Measurements from ENCODE around the gene CARNS1. TPM values are rescaled to one million over a fixed set of nuclear protein-coding genes. Genes with fewer than 3 reads are reported as not detected.

Gene CARNS1
- total and polyA plus RNA-seq, 10 of the 15 experiments (the other 5 are each of a cell fraction or from before 2014, with no cell fraction given): 0.02 to 0.14 (median 0.10) TPM; not detected in 3

GRCh38 chr11:67411785-67412152 lies 3.7 kb upstream of the CARNS1 start:
- Histone ChIP-seq H3K36me3 (ENCODE audit: control insufficient read depth in 2 of 2, insufficient read depth in 2 of 2, low read length in 1 of 2) (no peaks in the 10 kb centered on the region), H4K20me1 (ENCODE audit: control insufficient read depth, insufficient read depth) (no peaks in the 10 kb centered on the region), H3K27ac (ENCODE audit: control insufficient read depth, insufficient read depth) (no peak overlapping the region), H3K4me1 (ENCODE audit: control insufficient read depth, insufficient read depth, low read length) (peaks cover 41% of the 10 kb centered on the region), H3K27me3 (replicated peaks in 1 of 2; ENCODE audit: control insufficient read depth in 2 of 2, insufficient read depth in 2 of 2, low read length in 1 of 2) (peaks cover 0 to 5% of the 10 kb centered on the region in 2 experiments; a peak in 3 of 4 replicates), H3K79me2 (ENCODE audit: control insufficient read depth, insufficient read depth, low read length) (peaks cover 3% of the 10 kb centered on the region), H3K4me3 (no peak overlapping the region), H3K4me2 (ENCODE audit: control insufficient read depth, insufficient read depth) (no peak overlapping the region), H2AFZ (ENCODE audit: control insufficient read depth, low read depth, low read length) (no peak overlapping the region), H3K9ac (ENCODE audit: control insufficient read depth, insufficient read depth, low read length) (no peak overlapping the region), H3K9me3 (replicated peaks; ENCODE audit: control insufficient read depth, insufficient read depth, low read length) (no peaks in the 10 kb centered on the region)
- POLR2A ChIA-PET: interaction anchor here (1.1 to 2.8 kb wide), 4 partner anchors 8 to 54 kb away, joined by 3 to 16 read pairs (median 8); partner anchors contain the start of genes PPP1CA and TBC1D10C
- BruUV-seq (replicated peaks): no TSS peak
- ATAC-seq (peak; percentile 22), FAIRE-seq (peak; percentile 38), DNase-seq (ENCODE audit: low read depth, low spot score) (no peak)
- RAD21 ChIA-PET (ENCODE audit: unreplicated experiment): interaction anchor here (1.6 to 3.0 kb wide), 2 partner anchors 10 to 59 kb away, joined by 5 to 12 read pairs; partner anchors contain the start of genes POLD4 and PPP1CA
- CTCF ChIA-PET: interaction anchor here (1.3 to 2.4 kb wide), 2 partner anchors 10 to 25 kb away, joined by 4 to 12 read pairs; partner anchors contain the start of genes PPP1CA and PTPRCAP
- intact Hi-C loops (cut with micrococcal nuclease; ENCODE audit: unreplicated experiment) (no loop called here), in situ Hi-C loops (cut with MboI) (no loop called here)
- SMC1A ChIA-PET (ENCODE audit: uncharacterized antibody, unreplicated experiment): interaction anchor here (0.8 to 1.0 kb wide), 2 partner anchors 9 to 11 kb away, joined by 3 read pairs; no protein-coding TSS in a partner anchor
- WGBS (ENCODE audit: insufficient coverage, insufficient replicate concordance, low lambda C conversion rate, missing lambda C conversion rate): 54% methylated on average over 7 of the region's 7 CpGs
- TF ChIP-seq NFYA (IDR thresholded peaks at IDR 0.05; ENCODE audit: borderline replicate concordance, low read depth, low read length) (no peak), JUND (IDR thresholded peaks at IDR 0.05; ENCODE audit: low read depth, low read length) (no peak), ELK1 (IDR thresholded peaks at IDR 0.05; ENCODE audit: low read depth, low read length) (no peak), SPI1 (IDR thresholded peaks at IDR 0.05; ENCODE audit: borderline replicate concordance, insufficient read depth, low read depth, low read length) (peak; percentile 55; the same call in 1 of the 2 replicates), ZBTB33 (IDR thresholded peaks at IDR 0.05) (no peak), NR2C2 (IDR thresholded peaks at IDR 0.05; ENCODE audit: borderline replicate concordance, control insufficient read depth, insufficient read length, low read depth) (no peak), ZBTB4 (CRISPR knock-in tag; IDR thresholded peaks at IDR 0.05) (no peak), TAF1 (IDR thresholded peaks at IDR 0.05; ENCODE audit: borderline replicate concordance, low read depth, low read length) (no peak), RELB (IDR thresholded peaks at IDR 0.05; ENCODE audit: low read depth) (0 out of 2 replicates have a peak, but pooled peaks have one; percentile 19), FOS (IDR thresholded peaks at IDR 0.05; ENCODE audit: borderline replicate concordance, extremely low read depth, insufficient read length) (no peak), BHLHE40 (IDR thresholded peaks at IDR 0.05; ENCODE audit: borderline replicate concordance in 1 of 2, low read depth in 2 of 2, low read length in 1 of 2) (no peak), PML (IDR thresholded peaks at IDR 0.05; ENCODE audit: low read length) (no peak), DPF2 (IDR thresholded peaks at IDR 0.05) (0 out of 2 replicates have a peak, but pooled peaks have one; percentile 25)
